Endothelial cell of umbilical vein (primary cell): Measurements from ENCODE around the gene SMARCC2. TPM values are rescaled to one million over a fixed set of nuclear protein-coding genes. Genes with fewer than 3 reads are reported as not detected.

Experiments used
- BruUV-seq: library from RNA; stranded (reverse); fragments of 400-500 nt; replicated peaks from 2 replicates; lab custom pipeline; 2021; lab: Mats Ljungman, UMichigan
- CTCF ChIA-PET: fragments of 300-600, 350-600 bp; sonication (Branson Sonifier 250); formaldehyde crosslinking; loops from one replicate; lab custom pipeline; 2021; ENCODE audit warnings: antibody characterized with exemption, inconsistent platforms; lab: Charles Lee
- POLR2A ChIA-PET: fragments of 300-600, 350-600 bp; sonication (Branson Sonifier 250); formaldehyde crosslinking; loops from one replicate; lab custom pipeline; 2021; ENCODE audit warnings: antibody characterized with exemption, inconsistent platforms; lab: Charles Lee
- DNase-seq: peaks from one replicate; pipeline ENCODE4 v3.0.0-alpha.2; 2011; ENCODE audit warnings: low read depth, low spot score
- FAIRE-seq: peaks from 2 replicates; lab custom pipeline; 2011; peaks lifted over from hg19 to GRCh38; lab: Jason Lieb, UNC
- H2AFZ ChIP-seq: 2 replicates; pipeline ENCODE4 v1.6.0; 2012; ENCODE audit warnings: low read depth, low read length, control low read depth, inconsistent platforms
- H3K27ac ChIP-seq: 2 replicates; pipeline ENCODE4 v1.5.1; 2011; ENCODE audit warnings: low read depth, mild to moderate bottlenecking, control low read depth, low read length, moderate library complexity; ENCODE audit not compliant: insufficient read depth
- H3K27me3 ChIP-seq, 2 experiments: 2 replicates each; pipeline versions ENCODE4 v1.6.0 to v1.6.1; 2011; ENCODE audit warnings: low read length in 2 of 2, mixed read lengths in 1 of 2; ENCODE audit not compliant: control insufficient read depth in 2 of 2, insufficient read depth in 2 of 2
- H3K36me3 ChIP-seq, 2 experiments: 2 replicates in 1 of 2; 3 replicates in 1 of 2; pipeline ENCODE4 v1.5.1; 2011; ENCODE audit warnings: low read length in 2 of 2, mild to moderate bottlenecking in 1 of 2, moderate library complexity in 1 of 2; ENCODE audit not compliant: control insufficient read depth in 2 of 2, insufficient read depth in 2 of 2; ENCODE audit errors: extremely low read depth in 1 of 2
- H3K4me1 ChIP-seq: 3 replicates; pipeline ENCODE4 v1.5.1; 2011; ENCODE audit warnings: mild to moderate bottlenecking, low read length; ENCODE audit not compliant: control insufficient read depth, insufficient read depth; ENCODE audit errors: extremely low read depth
- H3K4me2 ChIP-seq: 2 replicates; pipeline ENCODE4 v1.6.1; 2011; ENCODE audit warnings: low read length, control low read depth, mixed read lengths; ENCODE audit not compliant: insufficient read depth
- H3K4me3 ChIP-seq, 3 experiments: fragments of 200-600 bp in 1 of 3; sonication (generic), shearing (Covaris generic) in 1 of 3; replicated peaks in 1 of 3; 2 replicates each; pipeline ENCODE4 v1.5.1; 2011 to 2016; ENCODE audit warnings: control low read depth in 3 of 3, low read length in 3 of 3, mild to moderate bottlenecking in 2 of 3, inconsistent platforms in 1 of 3, low read depth in 1 of 3, moderate library complexity in 1 of 3; ENCODE audit not compliant: insufficient read depth in 1 of 3
- H3K79me2 ChIP-seq: 2 replicates; pipeline ENCODE4 v1.6.0; 2012; ENCODE audit warnings: low read length, inconsistent platforms; ENCODE audit not compliant: control insufficient read depth, insufficient read depth
- H3K9ac ChIP-seq: replicated peaks from 2 replicates; pipeline ENCODE3; 2011; ENCODE audit warnings: low read length, control low read depth; ENCODE audit not compliant: insufficient read depth; ENCODE audit errors: extremely low read depth
- H3K9me1 ChIP-seq: replicated peaks from 3 replicates; pipeline ENCODE4 v1.6.0; 2011; ENCODE audit warnings: mild to moderate bottlenecking, low read length; ENCODE audit not compliant: control insufficient read depth, insufficient read depth; ENCODE audit errors: extremely low read depth
- H3K9me3 ChIP-seq: replicated peaks from 2 replicates; pipeline ENCODE4 v1.5.1; 2012; ENCODE audit warnings: low read length, inconsistent platforms; ENCODE audit not compliant: control insufficient read depth, insufficient read depth
- H4K20me1 ChIP-seq: replicated peaks from 2 replicates; pipeline ENCODE3; 2011; ENCODE audit warnings: mild to moderate bottlenecking, low read length; ENCODE audit not compliant: control insufficient read depth, insufficient read depth; ENCODE audit errors: extremely low read depth
- EZH2 ChIP-seq: IDR thresholded peaks from 2 replicates; pipeline ENCODE4 v1.6.1; 2012; ENCODE audit warnings: borderline replicate concordance, low read depth, mild to moderate bottlenecking, moderate library complexity, low read length, inconsistent platforms; ENCODE audit not compliant: severe bottlenecking
- FOS ChIP-seq: IDR thresholded peaks from 2 replicates; pipeline ENCODE4 v1.6.1; 2011; ENCODE audit warnings: mild to moderate bottlenecking, low read length, moderate library complexity, borderline replicate concordance; ENCODE audit not compliant: insufficient read depth
- GATA2 ChIP-seq: IDR thresholded peaks from 2 replicates; pipeline ENCODE4 v1.7.0; 2011; ENCODE audit warnings: low read depth, mild to moderate bottlenecking, moderate library complexity, mixed read lengths, low read length; ENCODE audit not compliant: insufficient read length, insufficient read depth
- JUN ChIP-seq: IDR thresholded peaks from 2 replicates; pipeline ENCODE4 v1.6.1; 2011; ENCODE audit warnings: borderline replicate concordance, low read depth; ENCODE audit not compliant: insufficient read length, insufficient read depth
- MYC ChIP-seq: IDR thresholded peaks from one replicate; pipeline ENCODE4 v1.6.1; 2011; ENCODE audit warnings: mild to moderate bottlenecking, low read depth, low read length
- POLR2A ChIP-seq: IDR thresholded peaks from 2 replicates; pipeline ENCODE4 v1.6.1; 2012; ENCODE audit warnings: low read depth, mild to moderate bottlenecking, control low read depth, low read length
- POLR2AphosphoS5 ChIP-seq: IDR thresholded peaks from 2 replicates; pipeline ENCODE4 v1.6.1; 2012; ENCODE audit warnings: low read depth, mild to moderate bottlenecking, control low read depth, low read length, moderate library complexity; ENCODE audit not compliant: insufficient read depth
- dilution Hi-C: fragments of 300-500 bp; cut with MboI; formaldehyde crosslinking; loops from one replicate; pipeline ENCODE4 v1.15.0; 2019; ENCODE audit warnings: low sequenced_read_pairs; ENCODE audit not compliant: extremely low pct_ligation_motif_present
- intact Hi-C: fragments of 100-400 bp; cut with micrococcal nuclease; formaldehyde crosslinking; loops from one replicate; pipeline ENCODE4 v1.10.0; 2022
- polyA plus RNA-seq, 4 experiments: library from polyadenylated mRNA; depleted of rRNA in 3 of 4; stranded (reverse) in 3 of 4; unstranded in 1 of 4; fragments of >200 nt; gene quantifications; 2 replicates each; pipeline versions ENCODE4 v1.2.1 to v1.2.3, GENCODE V29; 2011 to 2012; ENCODE audit warnings: missing spikeins in 1 of 4
- total RNA-seq: library from RNA; stranded (reverse); gene quantifications from 2 replicates; pipeline ENCODE4 v1.2.3, GENCODE V29; 2021
- TF ChIP-seq, protein P1 (sequence below), 2 donors: IDR thresholded peaks; 1 replicate in 1 of 2; 2 replicates in 1 of 2; pipeline ENCODE4 v1.5.1; 2011; ENCODE audit warnings: low read length in 2 of 2, mild to moderate bottlenecking in 2 of 2, moderate library complexity in 2 of 2, control low read depth in 1 of 2, inconsistent platforms in 1 of 2, low read depth in 1 of 2; ENCODE audit not compliant: insufficient read depth in 1 of 2; ENCODE audit errors: extremely low read depth in 1 of 2
- TF ChIP-seq, protein P2 (sequence below): IDR thresholded peaks from 2 replicates; pipeline ENCODE4 v1.6.1; 2011; ENCODE audit not compliant: insufficient read depth, insufficient read length

SMARCC2 gene
- total and polyA plus RNA-seq, 2 donors (not counting 3 experiments of a cell fraction or from before 2014, with no cell fraction given), result 51.9 to 121 TPM

GRCh38 chr12:56229082-56229481 lies 39.8 kb upstream of the SMARCC2 start:
- Histone ChIP-seq H3K4me3 (no peak overlapping the region), H3K9me1 (no peaks in the 10 kb centered on the region), H3K79me2 (no peaks in the 10 kb centered on the region), H3K27ac (no peak overlapping the region), H3K4me1 (peaks cover 3% of the 10 kb centered on the region), H3K9me3 (no peaks in the 10 kb centered on the region), H3K9ac (no peak overlapping the region), H2AFZ (no peak overlapping the region), H3K4me2 (no peak overlapping the region), H4K20me1 (no peaks in the 10 kb centered on the region), H3K36me3 (peaks cover 0 to 2% of the 10 kb centered on the region in 2 experiments), H3K27me3 (no peaks in the 10 kb centered on the region)
- DNase-seq (no peak), FAIRE-seq (no peak)
- ChIA-PET POLR2A (no interaction called here), CTCF (interaction anchor here (1.3 to 1.5 kb wide), 2 partner anchors 14 to 111 kb away, joined by 3 read pairs; partner anchors contain the start of gene ZC3H10)
- no TSS peak for BruUV-seq
- TF ChIP-seq EZH2 (no peak), POLR2A (no peak), MYC (no peak), POLR2AphosphoS5 (no peak), FOS (no peak), JUN (no peak), GATA2 (no peak)
- TF ChIP-seq, protein P1, sequence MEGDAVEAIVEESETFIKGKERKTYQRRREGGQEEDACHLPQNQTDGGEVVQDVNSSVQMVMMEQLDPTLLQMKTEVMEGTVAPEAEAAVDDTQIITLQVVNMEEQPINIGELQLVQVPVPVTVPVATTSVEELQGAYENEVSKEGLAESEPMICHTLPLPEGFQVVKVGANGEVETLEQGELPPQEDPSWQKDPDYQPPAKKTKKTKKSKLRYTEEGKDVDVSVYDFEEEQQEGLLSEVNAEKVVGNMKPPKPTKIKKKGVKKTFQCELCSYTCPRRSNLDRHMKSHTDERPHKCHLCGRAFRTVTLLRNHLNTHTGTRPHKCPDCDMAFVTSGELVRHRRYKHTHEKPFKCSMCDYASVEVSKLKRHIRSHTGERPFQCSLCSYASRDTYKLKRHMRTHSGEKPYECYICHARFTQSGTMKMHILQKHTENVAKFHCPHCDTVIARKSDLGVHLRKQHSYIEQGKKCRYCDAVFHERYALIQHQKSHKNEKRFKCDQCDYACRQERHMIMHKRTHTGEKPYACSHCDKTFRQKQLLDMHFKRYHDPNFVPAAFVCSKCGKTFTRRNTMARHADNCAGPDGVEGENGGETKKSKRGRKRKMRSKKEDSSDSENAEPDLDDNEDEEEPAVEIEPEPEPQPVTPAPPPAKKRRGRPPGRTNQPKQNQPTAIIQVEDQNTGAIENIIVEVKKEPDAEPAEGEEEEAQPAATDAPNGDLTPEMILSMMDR (IDR thresholded peaks at IDR 0.05; ENCODE audit: extremely low read depth in 1 of 2, insufficient read depth in 1 of 2, low read depth in 1 of 2, low read length in 2 of 2), result no peak
- TF ChIP-seq, protein P2, sequence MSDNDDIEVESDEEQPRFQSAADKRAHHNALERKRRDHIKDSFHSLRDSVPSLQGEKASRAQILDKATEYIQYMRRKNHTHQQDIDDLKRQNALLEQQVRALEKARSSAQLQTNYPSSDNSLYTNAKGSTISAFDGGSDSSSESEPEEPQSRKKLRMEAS, result no peak
- dilution Hi-C loops, result no loop called here
- intact Hi-C loops, result no loop called here
